Jurkat, Clone E6-1 (cell line): Measurements from ENCODE around the gene CNGA2. TPM values are rescaled to one million over a fixed set of nuclear protein-coding genes. Genes with fewer than 3 reads are reported as not detected.
"Not testable (repeated sequence)": the region's sequence is repeated elsewhere in the genome, so short reads cannot be mapped to it uniquely, and the experiment has no call there.

ENCODE experiments used
- DNase-seq: peaks from one replicate; pipeline ENCODE4 v3.0.0-alpha.2; 2011; ENCODE audit warnings: low read depth, low spot score
- H3K4me3 ChIP-seq: 2 replicates; pipeline ENCODE4 v1.5.1; 2011; ENCODE audit warnings: mild to moderate bottlenecking, low read length, control low read depth, moderate library complexity
- polyA plus RNA-seq: library from polyadenylated mRNA; unstranded; fragments of >200 nt; gene quantifications from one replicate; pipeline ENCODE4 v1.2.1, GENCODE V29; 2012; ENCODE audit warnings: missing spikeins; ENCODE audit not compliant: insufficient read length, insufficient read depth

CNGA2 gene
- polyA plus RNA-seq = not detected

GRCh38 chrX:151734446-151734845 is at the start of gene CNGA2:
CNGA2 (plus strand) TSS chrX:151734746; CDS start chrX:151738484, 3,738 bp downstream.
- H3K4me3 ChIP-seq = no peak within 1 kb of the TSS
- no peak for DNase-seq

GRCh38 chrX:151687635-151688034 is 46.9 kb upstream of the CNGA2 start:
- no peak for DNase-seq
- H3K4me3 ChIP-seq = no peak overlapping the region

GRCh38 chrX:151688695-151689094 is 45.9 kb upstream of the CNGA2 start:
- no peak overlapping the region for H3K4me3 ChIP-seq
- DNase-seq = no peak

- no peak overlapping the region for H3K4me3 ChIP-seq
- DNase-seq = no peak
These were observed 41.7 kb upstream of the CNGA2 start for GRCh38 chrX:151692825-151693224.

- H3K4me3 ChIP-seq = no peak overlapping the region
- no peak for DNase-seq
These were observed 40.4 kb upstream of the CNGA2 start for GRCh38 chrX:151694121-151694520.

GRCh38 chrX:151694661-151695582 is 39.6 kb upstream of the CNGA2 start, which contains the start of gene PRRG3:
PRRG3 (plus strand) TSS chrX:151695458; CDS start chrX:151698815, 3,357 bp downstream.
- H3K4me3 ChIP-seq = no peak within 1 kb of the TSS
- DNase-seq = no peak

GRCh38 chrX:151695583-151696340 is 38.8 kb upstream of the CNGA2 start:
- no peak overlapping the region for H3K4me3 ChIP-seq
- no peak for DNase-seq

GRCh38 chrX:151697082-151697481 is 37.5 kb upstream of the CNGA2 start:
- not testable (repeated sequence) for DNase-seq

GRCh38 chrX:151697522-151697921 is 37.0 kb upstream of the CNGA2 start:
- H3K4me3 ChIP-seq = no peak overlapping the region
- DNase-seq = no peak

More at GRCh38 chrX:151697082-151697481, 37.5 kb upstream of the CNGA2 start:
- H3K4me3 ChIP-seq = not testable (repeated sequence)

- no peak overlapping the region for H3K4me3 ChIP-seq
- no peak for DNase-seq
These were observed 36.1 kb upstream of the CNGA2 start for GRCh38 chrX:151698485-151698884.

- DNase-seq = no peak
- H3K4me3 ChIP-seq = no peak overlapping the region
These were observed 34.8 kb upstream of the CNGA2 start for GRCh38 chrX:151699746-151700145.

GRCh38 chrX:151700581-151700980 is 34.0 kb upstream of the CNGA2 start:
- H3K4me3 ChIP-seq = no peak overlapping the region
- DNase-seq = no peak

GRCh38 chrX:151701071-151701470 is 33.5 kb upstream of the CNGA2 start:
- no peak for DNase-seq
- no peak overlapping the region for H3K4me3 ChIP-seq

GRCh38 chrX:151701531-151701930 is 33.0 kb upstream of the CNGA2 start:
- no peak for DNase-seq

GRCh38 chrX:151702026-151702714 is 32.4 kb upstream of the CNGA2 start:
- H3K4me3 ChIP-seq = no peak overlapping the region
- no peak for DNase-seq

More at GRCh38 chrX:151701531-151701930, 33.0 kb upstream of the CNGA2 start:
- no peak overlapping the region for H3K4me3 ChIP-seq

GRCh38 chrX:151702741-151703340 is 31.7 kb upstream of the CNGA2 start:
- DNase-seq = no peak
- no peak overlapping the region for H3K4me3 ChIP-seq

- no peak for DNase-seq
- H3K4me3 ChIP-seq = no peak overlapping the region
These were observed 31.1 kb upstream of the CNGA2 start for GRCh38 chrX:151703487-151703886.

GRCh38 chrX:151704041-151704663 is 30.4 kb upstream of the CNGA2 start:
- DNase-seq = no peak
- no peak overlapping the region for H3K4me3 ChIP-seq
